Daoy (cell line): Measurements from ENCODE around the gene RRAD. TPM values are rescaled to one million over a fixed set of nuclear protein-coding genes. Genes with fewer than 3 reads are reported as not detected.
A peak's percentile ranks its signal among the peaks of the same experiment; 100 is the strongest.
"Not testable (repeated sequence)": the region's sequence is repeated elsewhere in the genome, so short reads cannot be mapped to it uniquely, and the experiment has no call there.

Source experiments
- DNase-seq: peaks from one replicate; pipeline ENCODE4 v3.0.0-alpha.2; 2015; ENCODE audit warnings: low read depth
- total RNA-seq: library from RNA; depleted of rRNA; stranded (reverse); fragments of >200 nt; shearing (Covaris generic); gene quantifications from 2 replicates; pipeline ENCODE4 v1.2.3, GENCODE V29; 2014; rRNA removed

Gene RRAD
- total RNA-seq, result 24.3 and 27.7 TPM in 2 replicates

GRCh38 chr16:66925322-66925840 is at the start of gene RRAD:
Gene RRAD, minus strand, starts transcription at chr16:66925535. Its CDS starts 356 bp downstream, at chr16:66925179.
- peak; percentile 63 for DNase-seq

- DNase-seq, result not testable (repeated sequence)
These were observed 49.6 kb upstream of the RRAD start for GRCh38 chr16:66974932-66975246.

GRCh38 chr16:66974156-66974931 is 49.0 kb upstream of the RRAD start:
- DNase-seq, result not testable (repeated sequence)

GRCh38 chr16:66973716-66974115 is 48.4 kb upstream of the RRAD start:
- no peak for DNase-seq

GRCh38 chr16:66972983-66973382 is 47.6 kb upstream of the RRAD start:
- DNase-seq, result no peak

GRCh38 chr16:66970775-66971720 is 45.7 kb upstream of the RRAD start:
- peak; percentile 35 for DNase-seq

GRCh38 chr16:66968847-66969246 is 43.5 kb upstream of the RRAD start:
- no peak for DNase-seq

- no peak for DNase-seq
These were observed 38.7 kb upstream of the RRAD start for GRCh38 chr16:66964049-66964448.

- DNase-seq, result no peak
These were observed 36.6 kb upstream of the RRAD start for GRCh38 chr16:66961914-66962313.

- DNase-seq, result peak; percentile 61
These were observed 35.9 kb upstream of the RRAD start, which contains the start of gene CES3 for GRCh38 chr16:66961065-66961744. Gene CES3, plus strand, starts transcription at chr16:66961266. Its CDS starts 42 bp downstream, at chr16:66961308.

GRCh38 chr16:66960270-66960669 is 34.9 kb upstream of the RRAD start:
- DNase-seq, result no peak

- DNase-seq, result no peak
These were observed 34.4 kb upstream of the RRAD start for GRCh38 chr16:66959704-66960161.

GRCh38 chr16:66958857-66959703 is 33.7 kb upstream of the RRAD start:
- no peak for DNase-seq

GRCh38 chr16:66956154-66956457 is 30.8 kb upstream of the RRAD start:
- not testable (repeated sequence) for DNase-seq

GRCh38 chr16:66955363-66956153 is 30.2 kb upstream of the RRAD start:
- not testable (repeated sequence) for DNase-seq

- DNase-seq, result peak; percentile 68
These were observed 28.8 kb upstream of the RRAD start for GRCh38 chr16:66954097-66954659.

GRCh38 chr16:66953462-66954096 is 28.2 kb upstream of the RRAD start:
- no peak for DNase-seq

- no peak for DNase-seq
These were observed 27.2 kb upstream of the RRAD start for GRCh38 chr16:66952430-66953110.
